HG02943 (cell line): Measurements from ENCODE around the gene PLEKHA1.

Experiments
- ATAC-seq: cut with Tn5 transposase; IDR thresholded peaks from one replicate; pipeline ENCODE4 v1.9.1; 2021; ENCODE audit warnings: mild to moderate bottlenecking, low read depth, moderate library complexity; ENCODE audit not compliant: unreplicated experiment

The PLEKHA1 gene

DNA sequence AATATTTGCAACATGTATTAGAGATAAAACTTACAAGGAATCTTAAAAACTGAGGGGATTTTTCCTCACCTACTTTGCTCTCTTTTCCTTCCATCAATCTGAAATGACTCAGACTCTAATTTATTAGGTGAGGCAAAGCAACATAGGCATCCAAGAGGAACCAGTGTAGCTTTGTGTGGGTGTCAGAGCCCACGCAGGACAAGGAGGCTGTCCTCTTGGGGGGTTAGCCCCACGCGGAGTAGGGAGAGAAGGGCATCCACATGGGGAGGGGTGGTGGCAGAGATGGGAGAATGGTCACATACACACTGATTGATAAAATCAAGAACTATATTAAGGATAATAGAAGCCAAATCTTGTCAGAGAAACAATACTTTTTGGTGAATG lies 46.1 kb downstream of the PLEKHA1 start:
- no peak for ATAC-seq

DNA sequence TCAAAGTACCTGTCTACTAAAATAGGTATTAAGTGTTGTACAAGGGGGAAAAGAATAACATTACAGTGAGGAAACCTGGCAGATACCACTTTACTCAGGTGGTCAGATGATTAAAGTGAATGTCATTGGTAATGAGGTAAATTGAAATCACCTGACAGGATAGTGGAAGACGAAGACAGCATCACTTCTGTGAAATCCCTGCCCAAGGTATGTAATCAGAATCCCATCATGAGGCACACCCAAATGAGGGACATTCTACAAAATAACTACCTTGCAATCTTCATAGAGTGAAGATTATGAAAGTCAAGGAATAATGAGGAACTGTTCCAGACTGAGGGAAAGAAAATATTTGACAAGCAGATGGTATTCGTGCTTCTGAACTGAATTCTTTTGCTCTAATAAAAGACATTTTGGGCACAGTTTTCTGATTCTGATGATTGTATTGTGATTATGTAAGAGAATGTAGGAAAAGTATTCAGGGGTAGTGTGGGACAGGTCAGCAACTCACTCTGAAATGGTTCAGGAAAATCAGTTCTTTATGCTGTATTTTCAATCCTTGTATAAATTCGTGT lies 46.6 kb downstream of the PLEKHA1 start:
- ATAC-seq: no peak

DNA sequence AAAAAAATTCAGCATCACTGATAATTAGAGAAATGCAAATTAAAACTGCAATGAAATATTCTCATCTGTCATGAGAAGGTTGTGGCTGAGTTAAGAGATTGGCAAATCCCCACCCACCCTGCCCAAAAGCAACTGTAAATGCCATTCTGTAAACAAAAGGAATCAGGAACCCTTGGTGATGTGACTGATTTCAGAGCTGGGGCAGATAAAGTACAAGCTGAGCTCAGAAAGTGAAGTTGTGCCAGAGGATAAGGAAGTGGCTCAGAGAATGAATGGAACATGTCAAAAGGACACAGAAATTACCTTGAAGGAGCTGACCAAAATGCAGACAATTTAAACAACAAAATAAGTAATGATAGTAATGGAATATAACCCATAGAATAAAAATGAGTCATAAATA lies 47.2 kb downstream of the PLEKHA1 start:
- no peak for ATAC-seq

DNA sequence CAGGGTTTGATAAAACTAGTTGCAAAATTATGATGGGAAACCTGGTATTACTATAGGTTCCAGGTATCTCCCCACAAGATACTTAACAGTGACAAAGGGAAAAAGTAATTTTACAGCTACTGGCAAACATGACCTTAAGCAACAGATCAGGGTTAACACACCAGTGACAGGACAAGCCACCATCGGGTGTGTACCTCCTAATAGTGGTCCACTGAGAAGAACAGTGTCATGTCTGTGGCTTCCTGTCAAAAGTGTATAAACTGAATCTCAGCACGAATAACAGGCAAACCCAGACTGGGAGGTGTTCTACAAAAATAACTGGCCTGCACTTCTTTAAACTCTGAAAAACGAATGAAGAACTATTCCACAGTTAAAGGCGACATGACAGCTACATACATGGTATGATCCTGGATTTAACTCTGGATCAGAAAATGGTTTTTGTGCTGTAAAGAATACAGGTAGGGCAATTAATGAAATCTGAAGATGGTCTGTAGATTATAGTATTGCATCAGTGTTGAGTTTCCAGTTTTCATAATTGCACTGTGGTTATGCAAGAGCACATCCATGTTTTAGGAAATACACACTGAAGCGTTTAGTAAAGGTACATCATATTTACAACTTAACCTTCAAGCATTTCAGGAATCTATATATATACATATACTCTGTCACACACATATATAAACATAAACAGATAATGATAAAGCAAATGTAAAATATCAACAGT lies 47.9 kb downstream of the PLEKHA1 start:
- no peak for ATAC-seq

DNA sequence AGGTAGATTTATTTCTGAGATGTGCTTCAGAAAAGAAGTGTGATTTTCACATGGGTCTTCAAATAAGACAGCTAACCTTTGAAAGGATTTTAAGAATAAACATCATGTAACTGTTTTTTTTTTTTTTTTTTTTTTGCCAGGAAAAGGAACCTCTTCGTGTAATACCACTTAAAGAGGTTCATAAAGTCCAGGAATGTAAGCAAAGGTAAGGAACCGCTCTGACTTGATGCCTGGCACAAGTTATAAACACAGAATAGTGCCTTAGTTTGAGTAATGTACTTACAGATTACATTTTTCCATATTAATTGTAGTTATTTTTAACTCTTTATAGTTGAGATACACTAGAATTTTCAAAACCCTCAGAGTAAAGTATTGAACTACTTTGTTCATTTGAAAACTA lies 49.6 kb downstream of the PLEKHA1 start:
- no peak for ATAC-seq

DNA sequence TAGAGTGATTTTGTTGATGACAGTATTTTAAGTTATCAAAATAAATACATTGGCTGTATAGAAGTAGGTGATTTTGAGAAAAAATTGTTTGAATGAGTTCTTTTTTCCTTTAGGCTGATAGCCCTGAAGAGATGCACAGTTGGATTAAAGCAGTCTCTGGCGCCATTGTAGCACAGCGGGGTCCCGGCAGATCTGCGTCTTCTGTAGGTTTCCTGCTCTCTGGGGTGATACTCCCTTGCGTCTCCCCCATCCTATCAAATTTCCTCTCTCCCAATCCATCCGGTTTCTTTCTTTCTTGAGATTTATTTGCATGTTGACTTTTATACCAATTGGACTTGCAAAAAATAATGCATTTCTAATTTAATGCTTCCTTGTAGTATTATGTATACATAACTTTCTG lies 52.3 kb downstream of the PLEKHA1 start:
- ATAC-seq: no peak

DNA sequence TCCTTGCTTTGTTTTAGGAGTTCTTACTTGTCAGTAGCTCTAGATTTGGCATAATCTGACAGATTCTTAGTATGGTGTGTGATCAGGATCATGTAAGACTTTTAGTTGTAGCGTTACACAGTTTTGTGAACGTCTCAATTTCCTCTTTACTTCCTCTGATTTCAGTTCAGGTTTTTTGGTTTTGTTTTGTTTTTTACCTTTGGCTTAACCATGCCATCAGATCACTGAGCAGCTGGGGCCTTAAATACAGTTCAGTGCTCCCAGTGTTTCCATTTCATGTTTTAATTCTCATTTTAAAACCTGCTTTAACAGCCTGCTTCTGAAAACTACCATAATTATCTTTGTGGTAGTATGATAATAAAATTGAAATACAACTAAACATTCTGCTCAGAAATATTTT lies 52.8 kb downstream of the PLEKHA1 start:
- ATAC-seq: no peak

DNA sequence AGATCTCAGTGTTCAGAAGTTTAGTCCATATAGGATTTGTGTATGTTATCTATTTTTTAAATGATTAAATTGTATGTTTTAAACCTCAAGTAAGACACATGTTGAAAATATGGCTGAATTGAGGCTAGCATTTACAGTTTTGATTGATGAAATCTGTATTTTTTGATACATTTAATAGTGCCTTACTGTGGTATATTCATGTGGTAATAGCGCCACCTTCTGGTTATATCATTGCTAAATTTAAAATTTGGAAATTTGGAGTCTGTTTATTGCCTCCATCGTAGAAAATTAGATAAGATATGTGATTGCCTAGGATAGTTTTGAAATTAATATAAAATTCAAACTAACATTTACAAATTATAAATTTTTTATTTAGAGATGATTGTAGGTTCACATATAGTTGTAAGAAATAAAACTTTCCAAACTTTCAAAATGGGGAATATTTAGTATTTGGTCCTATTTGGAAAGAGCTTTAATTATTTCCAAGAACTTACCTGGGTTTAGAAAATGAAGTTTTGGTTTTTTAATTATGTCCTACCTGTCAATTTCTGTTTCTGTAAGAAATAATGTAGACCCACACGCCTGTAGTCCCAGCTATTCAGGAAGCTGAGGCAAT lies 60.8 kb downstream of the PLEKHA1 start:
- ATAC-seq: no peak

DNA sequence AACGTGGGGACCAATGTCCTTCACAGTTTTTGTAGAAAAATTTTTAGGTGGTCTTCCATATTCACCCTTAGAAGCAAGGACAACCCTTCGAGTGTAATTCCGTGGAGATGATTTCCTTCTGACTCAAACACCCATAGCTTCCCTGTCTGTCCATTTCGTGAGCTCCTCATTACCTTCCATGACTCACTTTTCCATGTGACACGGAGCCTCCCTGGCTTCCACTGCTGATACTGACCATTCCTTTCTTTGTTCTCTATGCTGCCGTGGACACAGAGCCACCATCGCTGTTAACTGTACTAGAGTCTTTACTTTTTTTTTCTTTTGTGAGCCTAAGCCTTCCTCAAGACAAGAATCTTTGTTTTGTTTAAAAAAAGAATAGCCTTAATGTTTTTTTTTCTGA lies 67.5 kb downstream of the PLEKHA1 start:
- ATAC-seq: no peak

DNA sequence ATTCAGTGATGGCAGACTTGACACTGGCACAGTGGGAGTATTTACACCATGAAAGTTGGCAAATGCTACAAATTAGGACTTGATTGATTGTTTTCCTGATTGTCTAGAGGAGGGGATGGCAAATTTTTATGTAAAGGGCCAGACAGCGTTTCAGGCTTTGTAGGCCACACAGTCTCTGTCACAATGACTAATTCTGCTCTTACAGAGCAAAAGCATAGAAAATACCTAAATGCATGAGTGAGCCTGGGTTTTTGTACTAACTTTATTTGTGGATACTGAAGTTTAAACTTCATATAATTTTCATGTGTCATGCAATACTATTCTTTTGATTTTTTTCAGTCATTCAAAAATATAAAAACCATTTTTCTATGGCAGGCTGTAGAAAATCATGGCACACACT lies 71.0 kb downstream of the PLEKHA1 start:
- ATAC-seq: no peak

DNA sequence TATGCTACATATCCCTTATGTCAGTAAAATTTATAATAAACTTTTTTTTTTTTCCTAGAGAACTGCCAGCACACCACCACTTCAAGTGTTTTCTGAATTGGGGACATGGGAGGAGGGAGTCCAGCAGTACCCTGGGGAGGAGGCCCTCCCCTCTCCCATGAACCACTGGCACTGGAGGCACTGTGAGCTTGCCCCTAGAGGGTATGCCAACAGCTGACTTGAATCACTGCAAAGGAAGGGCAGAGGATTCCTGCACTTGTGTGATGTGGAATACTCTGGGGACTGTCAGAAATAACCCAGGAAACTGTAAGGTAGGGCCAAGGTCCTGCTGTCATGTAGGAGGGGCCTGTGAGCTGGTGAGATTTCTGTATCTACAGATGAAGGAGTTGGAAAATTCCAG lies 71.4 kb downstream of the PLEKHA1 start:
- ATAC-seq: no peak

DNA sequence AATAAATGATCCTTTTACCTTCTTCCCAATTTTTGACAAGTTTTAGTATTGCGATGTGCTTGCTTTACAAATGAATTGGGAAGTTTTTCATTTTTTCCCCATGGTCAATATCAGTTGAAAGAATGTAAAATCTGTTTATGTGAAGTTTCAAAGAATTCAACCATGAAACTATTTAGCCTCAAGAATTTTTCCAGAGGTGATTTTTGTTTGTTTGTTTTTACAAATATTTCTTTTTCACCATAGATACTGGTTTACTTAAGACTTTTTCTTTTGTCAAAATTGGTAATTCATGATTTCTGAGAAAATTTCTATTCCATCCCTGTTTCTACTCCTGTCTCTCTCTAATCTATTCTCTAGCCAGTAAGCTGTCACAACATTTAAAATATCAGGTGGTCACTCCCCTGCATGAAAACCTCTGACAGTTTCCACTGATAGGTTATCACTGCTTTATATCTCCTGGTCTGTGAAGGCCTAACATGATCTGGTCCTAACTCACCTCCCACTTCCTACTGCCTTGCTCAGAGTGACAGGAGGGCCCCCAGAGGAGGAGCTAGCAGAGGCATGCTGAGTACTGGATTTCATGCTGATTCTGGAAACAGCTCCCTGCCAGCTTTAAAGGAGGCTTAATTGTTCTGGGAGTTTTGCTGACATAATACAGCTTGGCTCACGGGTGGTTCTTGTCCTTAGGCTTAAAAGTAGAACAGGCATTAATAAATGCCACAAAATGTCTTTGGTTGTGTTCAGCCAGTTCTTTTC lies 72.3 kb downstream of the PLEKHA1 start:
- ATAC-seq: no peak

DNA sequence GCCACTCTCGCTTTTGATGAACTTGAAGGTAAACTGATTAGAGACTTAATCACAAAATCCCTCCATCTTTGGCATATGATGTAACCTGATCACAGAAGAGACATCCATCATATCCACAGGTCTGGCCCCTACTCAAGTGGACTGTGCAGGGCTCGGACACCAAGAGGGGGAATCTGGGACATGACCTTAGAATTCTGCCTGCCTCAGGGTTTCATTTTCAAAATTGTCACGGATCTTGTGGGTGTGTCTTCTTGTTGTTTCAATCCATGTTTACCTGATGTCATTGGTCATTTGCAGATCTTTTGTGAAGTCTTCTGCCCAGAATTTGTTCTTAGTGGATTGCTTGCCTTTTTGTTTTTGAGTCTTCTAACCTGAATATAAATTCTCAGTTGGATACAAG lies 74.1 kb downstream of the PLEKHA1 start:
- no peak for ATAC-seq

DNA sequence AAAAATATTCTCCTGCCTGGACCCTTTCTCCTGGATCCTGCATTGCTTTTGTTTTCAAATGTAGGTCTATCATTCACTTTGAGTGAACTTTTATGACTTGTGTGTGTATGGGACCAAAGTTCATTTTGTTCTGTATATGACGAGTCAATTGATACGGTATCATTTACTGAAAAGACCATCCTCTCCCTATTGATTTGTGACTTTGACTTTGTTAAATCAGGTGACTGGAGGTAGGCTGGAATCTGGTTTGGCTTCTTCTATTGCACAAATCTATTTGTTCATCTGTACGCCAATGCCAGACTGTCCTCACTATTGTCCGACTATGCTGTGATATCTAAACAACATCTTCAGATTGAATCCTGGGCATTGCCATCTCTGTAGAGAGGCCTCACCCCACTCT lies 74.6 kb downstream of the PLEKHA1 start:
- ATAC-seq: no peak

DNA sequence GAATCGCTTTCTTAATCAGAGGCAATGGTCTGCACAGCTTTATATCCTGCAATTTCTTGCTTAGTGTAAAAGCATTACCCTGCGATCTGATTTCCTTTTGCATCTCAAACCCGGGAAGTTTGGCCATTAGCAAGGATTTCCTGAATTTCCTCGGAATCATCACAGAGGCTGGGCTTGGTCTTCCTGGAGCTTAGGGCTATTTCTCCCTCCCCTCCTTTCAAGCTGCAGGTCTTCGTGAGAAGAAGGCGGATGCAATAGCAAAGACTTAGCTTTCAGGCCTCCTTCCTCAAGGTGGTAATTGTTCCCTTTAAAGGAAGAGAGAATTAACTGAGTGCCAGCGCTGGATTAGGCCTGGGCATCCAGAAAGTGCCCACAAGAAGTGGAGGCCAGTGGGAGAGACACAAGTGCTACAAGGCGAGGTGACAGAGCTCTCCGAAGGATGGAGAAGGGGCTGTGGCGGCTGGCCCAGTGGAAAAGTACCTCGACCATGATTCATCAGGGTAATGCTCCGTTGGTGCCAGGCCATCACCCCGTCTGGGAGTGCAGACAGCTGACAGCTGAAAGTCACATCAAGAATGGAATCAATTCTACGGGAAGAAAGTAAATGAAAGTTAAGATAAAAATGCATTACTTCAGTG lies 76.0 kb downstream of the PLEKHA1 start:
- ATAC-seq: no peak

DNA sequence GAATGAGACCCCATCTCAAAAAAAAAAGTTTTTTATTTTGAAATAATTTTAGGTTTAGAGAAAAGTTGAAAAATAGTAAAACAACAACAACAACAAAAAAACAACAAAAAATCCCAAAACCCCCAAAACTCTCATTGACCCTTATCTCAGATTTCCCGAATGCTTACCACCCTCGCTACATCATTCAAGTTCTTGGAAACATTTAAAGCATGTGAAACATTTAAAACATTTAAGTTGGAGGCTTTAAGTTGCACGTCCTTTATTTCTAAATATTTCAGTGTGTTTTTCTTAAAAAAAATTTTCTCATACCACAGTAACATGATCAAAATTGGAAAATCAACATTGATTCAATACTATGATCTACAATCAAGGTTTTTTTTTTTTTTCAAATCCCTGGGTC lies 79.6 kb downstream of the PLEKHA1 start:
- ATAC-seq: no peak

DNA sequence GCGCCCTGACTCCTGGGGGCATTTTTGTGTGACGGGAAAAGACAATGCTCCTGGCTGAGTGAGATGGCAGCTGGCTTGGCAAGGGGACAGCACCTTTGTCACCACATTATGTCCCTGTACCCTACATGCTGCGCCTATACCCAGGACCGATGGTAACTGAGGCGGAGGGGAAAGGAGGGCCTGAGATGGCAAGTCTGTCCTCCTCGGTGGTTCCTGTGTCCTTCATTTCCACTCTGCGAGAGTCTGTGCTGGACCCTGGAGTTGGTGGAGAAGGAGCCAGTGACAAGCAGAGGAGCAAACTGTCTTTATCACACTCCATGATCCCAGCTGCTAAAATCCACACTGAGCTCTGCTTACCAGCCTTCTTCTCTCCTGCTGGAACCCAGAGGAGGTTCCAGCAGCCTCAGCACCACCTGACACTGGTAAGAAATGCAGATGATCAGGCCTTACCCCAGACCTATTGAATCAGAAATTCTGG lies 80.1 kb downstream of the PLEKHA1 start, which contains the start of gene ARMS2:
Gene ARMS2 (plus strand): TSS at position 51 of the 478 bp plus-strand sequence. CDS start 75 bp downstream, at position 126.
- ATAC-seq: no peak

DNA sequence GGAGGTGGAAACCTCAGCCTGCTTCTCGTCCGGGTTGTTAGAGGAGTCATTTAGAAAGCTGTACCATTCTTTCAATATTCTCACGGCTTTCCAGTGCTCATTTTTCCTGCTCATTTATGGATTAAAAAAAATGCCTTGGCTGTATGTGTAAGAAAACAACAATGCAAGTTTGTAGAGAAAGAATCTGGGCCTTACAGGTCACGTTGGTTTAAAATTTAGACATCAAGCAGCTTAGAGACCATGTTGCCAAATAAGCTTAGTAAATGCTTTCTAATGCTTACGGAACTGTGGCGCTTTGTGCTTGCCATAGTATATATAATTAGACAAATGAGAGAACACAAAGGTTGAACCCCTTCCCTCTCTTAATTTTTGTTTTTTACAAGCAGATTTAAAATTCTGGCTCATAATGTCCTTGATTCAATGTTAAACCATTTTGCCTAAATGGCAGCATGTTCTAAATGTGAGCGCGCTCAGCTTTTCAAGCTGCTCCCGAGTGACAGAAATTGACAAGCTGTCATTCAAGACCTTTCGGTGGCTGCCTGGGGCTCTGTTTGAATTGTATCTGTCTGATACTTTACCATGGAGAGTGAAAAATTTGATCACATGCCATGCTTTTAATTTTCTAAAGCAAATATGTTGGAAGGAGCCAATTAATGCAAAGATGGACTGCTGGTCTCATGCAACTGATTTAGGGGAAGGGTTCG lies 81.0 kb downstream of the PLEKHA1 start:
- ATAC-seq: no peak

DNA sequence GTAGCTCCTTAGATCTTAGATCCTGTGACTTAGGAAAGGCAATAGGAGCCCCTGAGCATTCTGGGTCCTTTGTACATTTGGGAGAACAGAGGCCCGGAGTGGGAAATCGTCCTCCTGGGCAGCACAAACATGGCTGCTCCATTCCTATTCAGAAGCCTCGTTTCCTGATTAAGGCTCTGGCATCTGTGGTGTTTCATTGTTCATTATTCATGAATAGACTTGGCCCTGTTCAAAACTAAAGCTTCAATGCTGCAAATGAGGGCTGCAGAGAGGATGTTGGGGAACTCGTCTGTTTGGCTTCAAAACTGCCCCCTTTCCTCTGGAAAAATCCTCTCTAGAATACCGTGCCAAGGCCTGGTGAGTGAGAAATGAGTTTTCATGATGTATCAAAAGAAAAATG lies 83.4 kb downstream of the PLEKHA1 start:
- ATAC-seq: no peak

DNA sequence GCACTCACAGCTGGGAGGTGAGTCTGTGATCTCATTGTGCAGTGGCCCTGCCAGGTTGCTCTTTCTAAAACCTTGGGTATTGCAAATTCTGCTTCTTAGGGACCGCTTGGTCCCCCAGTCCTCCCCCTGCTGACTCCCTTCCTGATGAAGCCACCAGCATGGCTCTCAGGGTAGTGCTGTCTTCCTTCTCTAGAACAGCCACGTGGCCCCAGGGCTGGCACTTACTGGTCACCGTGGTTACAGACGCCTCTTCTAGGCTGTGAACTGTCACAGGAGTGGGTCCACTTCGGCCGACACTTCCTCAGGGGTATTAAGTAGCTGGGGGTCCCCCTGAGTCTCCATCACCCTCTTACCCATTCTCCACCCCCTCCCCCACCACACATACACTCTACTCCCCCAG lies 84.2 kb downstream of the PLEKHA1 start:
- ATAC-seq: no peak
